A549 (cell line): Measurements from ENCODE around the gene PRKN. TPM values are rescaled to one million over a fixed set of nuclear protein-coding genes. Genes with fewer than 3 reads are reported as not detected.

Experiments used
- ATAC-seq, 2 experiments: fragments of 200-7000 bp in 1 of 2; fragments of >200 bp in 1 of 2; cut with Nextera tagmentation in 1 of 2; cut with Tn5 transposase in 1 of 2; 3 replicates each; pipeline versions ENCODE4 v1.8.0 to v1.9.1; 2018 to 2020; ENCODE audit warnings: mild to moderate bottlenecking in 1 of 2, moderate library complexity in 1 of 2
- CTCF ChIA-PET: fragments of 300-600 bp; sonication (Branson Sonifier 250); formaldehyde crosslinking; extraction: SDS; loops from one replicate; lab custom pipeline; 2021; ENCODE audit warnings: antibody characterized with exemption, inconsistent platforms; lab: Yijun Ruan, JAX
- POLR2A ChIA-PET: fragments of 350-600 bp; formaldehyde crosslinking; extraction: SDS; loops from one replicate; lab custom pipeline; 2021; ENCODE audit warnings: antibody characterized with exemption, inconsistent platforms; lab: Yijun Ruan, JAX
- DNase-seq, 2 experiments: peaks; one replicate each; pipeline versions ENCODE4 v3.0.0 to v3.0.0-alpha.2; 2011 to 2016; ENCODE audit warnings: low read depth in 1 of 2, low spot score in 1 of 2
- FAIRE-seq: peaks from 2 replicates; lab custom pipeline; 2011; peaks lifted over from hg19 to GRCh38; lab: Jason Lieb, UNC
- H3K27ac ChIP-seq, 2 experiments: fragments of >200 bp; sonication (Bioruptor Twin); formaldehyde crosslinking; 3 replicates each; pipeline ENCODE4 v1.5.1; 2016 to 2017
- H3K4me1 ChIP-seq: fragments of >200 bp; sonication (Bioruptor Twin); formaldehyde crosslinking; 3 replicates; pipeline ENCODE4 v1.6.1; 2016
- H3K4me2 ChIP-seq: fragments of >200 bp; sonication (Bioruptor Twin); formaldehyde crosslinking; 3 replicates; pipeline ENCODE4 v1.6.1; 2016
- H3K4me3 ChIP-seq: fragments of >200 bp; sonication (Bioruptor Twin); formaldehyde crosslinking; 3 replicates; pipeline ENCODE4 v1.5.1; 2016
- H3K9me3 ChIP-seq: fragments of >200 bp; sonication (Bioruptor Twin); formaldehyde crosslinking; 3 replicates; pipeline ENCODE4 v1.6.1; 2016
- CHD2 ChIP-seq: fragments of 150-350 bp; IDR thresholded peaks from 2 replicates; pipeline ENCODE4 v1.6.1; 2014; ENCODE audit warnings: low read length; ENCODE audit not compliant: partially characterized antibody
- EHF ChIP-seq: fragments of 250-450 bp; sonication (Bioruptor Pico); IDR thresholded peaks from 2 replicates; pipeline ENCODE4 v1.5.0; 2020; ENCODE audit warnings: mild to moderate bottlenecking
- EHMT2 ChIP-seq: fragments of 200-600 bp; sonication (generic); IDR thresholded peaks from 2 replicates; pipeline ENCODE4 v1.6.1; 2016; ENCODE audit warnings: antibody characterized with exemption, low read depth, mild to moderate bottlenecking, moderate library complexity
- ESRRA ChIP-seq: fragments of 150-350 bp; IDR thresholded peaks from 2 replicates; pipeline ENCODE4 v1.6.1; 2014; ENCODE audit warnings: mild to moderate bottlenecking, low read length, borderline replicate concordance
- GATA3 ChIP-seq: IDR thresholded peaks from 2 replicates; pipeline ENCODE4 v1.6.1; 2012; ENCODE audit warnings: borderline replicate concordance
- HOXB13 ChIP-seq: fragments of 250-450 bp; sonication (Bioruptor Pico); IDR thresholded peaks from 2 replicates; pipeline ENCODE4 v1.5.0; 2020; ENCODE audit warnings: low read depth, mild to moderate bottlenecking, moderate library complexity
- KDM1A ChIP-seq: fragments of 200-600 bp; sonication (generic); IDR thresholded peaks from 2 replicates; pipeline ENCODE4 v1.6.1; 2016; ENCODE audit warnings: low read depth, mild to moderate bottlenecking
- MAZ ChIP-seq: fragments of 150-350 bp; IDR thresholded peaks from 2 replicates; pipeline ENCODE4 v1.6.1; 2014; ENCODE audit warnings: antibody characterized with exemption, low read depth, low read length, borderline replicate concordance
- NPAS2 ChIP-seq: fragments of 250-450 bp; sonication (Bioruptor Pico); IDR thresholded peaks from 2 replicates; pipeline ENCODE4 v1.8.0; 2022; ENCODE audit warnings: mild to moderate bottlenecking, moderate library complexity, borderline replicate concordance
- PHF8 ChIP-seq: fragments of 200-600 bp; sonication (generic); IDR thresholded peaks from 2 replicates; pipeline ENCODE4 v1.6.1; 2016; ENCODE audit warnings: low read depth, mild to moderate bottlenecking, antibody characterized with exemption, moderate library complexity, borderline replicate concordance
- RAD21 ChIP-seq, 2 experiments: fragments of >200 bp in 1 of 2; sonication (Bioruptor Twin) in 1 of 2; formaldehyde crosslinking in 1 of 2; IDR thresholded peaks in 1 of 2; conservative IDR thresholded peaks in 1 of 2; 2 replicates in 1 of 2; 3 replicates in 1 of 2; pipeline ENCODE4 v1.6.1; 2012 to 2018; ENCODE audit warnings: inconsistent platforms in 1 of 2
- RCOR1 ChIP-seq: fragments of 150-350 bp; IDR thresholded peaks from 2 replicates; pipeline ENCODE4 v1.6.1; 2014; ENCODE audit warnings: antibody characterized with exemption, low read length, low read depth
- SREBF2 ChIP-seq: fragments of 450-650 bp; IDR thresholded peaks from 2 replicates; pipeline ENCODE4 v1.6.1; 2014; ENCODE audit warnings: mild to moderate bottlenecking, moderate library complexity
- TFCP2L1 ChIP-seq: fragments of 250-450 bp; sonication (Bioruptor Pico); IDR thresholded peaks from 2 replicates; pipeline ENCODE4 v1.5.0; 2021; ENCODE audit warnings: mild to moderate bottlenecking
- ZC3H11A ChIP-seq: fragments of 450-650 bp; IDR thresholded peaks from 2 replicates; pipeline ENCODE4 v1.6.1; 2014; ENCODE audit warnings: antibody characterized with exemption, mild to moderate bottlenecking
- ZFP36 ChIP-seq: fragments of 450-650 bp; IDR thresholded peaks from 2 replicates; pipeline ENCODE4 v1.6.1; 2014; ENCODE audit warnings: borderline replicate concordance; ENCODE audit not compliant: partially characterized antibody
- WGBS: methylation state at CpG from one replicate; pipeline ENCODE4 v1.1.6; 2017; ENCODE audit errors: missing lambda C conversion rate; 5-methylcytosine and 5-hydroxymethylcytosine counted together
- polyA plus RNA-seq, 4 experiments: library from polyadenylated mRNA; depleted of rRNA in 3 of 4; stranded (reverse); fragments of >200 nt; fragmentation: RNase III in 1 of 4; extraction: RNeasy Plus Mini Kit Qiagen cat#74134 plus additional on column Dnase treatment in 1 of 4; gene quantifications; 2 replicates in 3 of 4; 3 replicates in 1 of 4; pipeline ENCODE4 v1.2.3, GENCODE V29; 2011 to 2017
- TF ChIP-seq, protein P1 (sequence below): fragments of >200 bp; sonication (Bioruptor Twin); formaldehyde crosslinking; IDR thresholded peaks from 2 replicates; pipeline ENCODE4 v1.6.1; 2016
- TF ChIP-seq, protein P2 (sequence below): fragments of 450-650 bp; IDR thresholded peaks from 2 replicates; pipeline ENCODE4 v1.6.1; 2014; ENCODE audit warnings: antibody characterized with exemption
- TF ChIP-seq, protein P3 (sequence below): fragments of >200 bp; sonication (Bioruptor Twin); formaldehyde crosslinking; IDR thresholded peaks from 3 replicates; pipeline ENCODE4 v1.5.1; 2016

The PRKN gene
- polyA plus RNA-seq, 2 of the 4 experiments (the other 2 are of a cell fraction): 0.36 to 0.39 TPM

DNA sequence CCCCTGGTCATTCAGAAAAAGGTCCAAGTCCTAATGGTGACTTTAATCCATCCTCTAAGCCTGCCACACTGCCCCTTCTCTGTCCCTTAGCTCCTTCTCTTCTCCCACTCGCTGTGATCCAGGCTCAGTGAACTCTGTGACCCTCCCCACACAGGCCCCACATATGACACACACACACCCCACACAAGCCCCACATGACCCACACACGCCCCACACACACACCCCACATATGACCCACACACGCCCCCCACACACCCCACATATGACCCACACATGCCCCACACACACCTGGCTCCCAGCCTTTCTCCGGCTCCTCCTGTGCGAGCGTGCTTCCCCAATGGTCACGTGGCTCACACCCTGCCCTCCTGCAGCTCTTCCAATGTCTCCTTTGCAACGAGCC, 925.3 kb downstream of the PRKN start:
- TF ChIP-seq HOXB13: no peak
- TF ChIP-seq EHF (CRISPR knock-in tag): no peak
- TF ChIP-seq, protein P1, sequence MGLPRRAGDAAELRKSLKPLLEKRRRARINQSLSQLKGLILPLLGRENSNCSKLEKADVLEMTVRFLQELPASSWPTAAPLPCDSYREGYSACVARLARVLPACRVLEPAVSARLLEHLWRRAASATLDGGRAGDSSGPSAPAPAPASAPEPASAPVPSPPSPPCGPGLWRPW: no peak
- no peak for TF ChIP-seq ZFP36
- TF ChIP-seq ZC3H11A: no peak
- TF ChIP-seq PHF8: no peak
- TF ChIP-seq RAD21 (conservative IDR thresholded peaks at IDR 0.05 in 1 of 2, IDR thresholded peaks at IDR 0.05 in 1 of 2): no peak
- TF ChIP-seq, protein P2, sequence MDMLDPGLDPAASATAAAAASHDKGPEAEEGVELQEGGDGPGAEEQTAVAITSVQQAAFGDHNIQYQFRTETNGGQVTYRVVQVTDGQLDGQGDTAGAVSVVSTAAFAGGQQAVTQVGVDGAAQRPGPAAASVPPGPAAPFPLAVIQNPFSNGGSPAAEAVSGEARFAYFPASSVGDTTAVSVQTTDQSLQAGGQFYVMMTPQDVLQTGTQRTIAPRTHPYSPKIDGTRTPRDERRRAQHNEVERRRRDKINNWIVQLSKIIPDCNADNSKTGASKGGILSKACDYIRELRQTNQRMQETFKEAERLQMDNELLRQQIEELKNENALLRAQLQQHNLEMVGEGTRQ: no peak
- no peak for TF ChIP-seq TFCP2L1
- 79% methylated on average over 6 of the region's 8 CpGs for WGBS
- Histone ChIP-seq H3K9me3 (no peaks in the 10 kb centered on the region), H3K27ac (no peak overlapping the region), H3K4me1 (no peaks in the 10 kb centered on the region), H3K4me3 (no peak overlapping the region), H3K4me2 (no peak overlapping the region)
- no peak for DNase-seq
- ChIA-PET CTCF (interaction anchor here (0.6 to 0.7 kb wide), 2 partner anchors 13 to 1397 kb away, joined by 3 read pairs; no protein-coding TSS in a partner anchor), POLR2A (no interaction called here)
- no peak for FAIRE-seq
- ATAC-seq: no peak

DNA sequence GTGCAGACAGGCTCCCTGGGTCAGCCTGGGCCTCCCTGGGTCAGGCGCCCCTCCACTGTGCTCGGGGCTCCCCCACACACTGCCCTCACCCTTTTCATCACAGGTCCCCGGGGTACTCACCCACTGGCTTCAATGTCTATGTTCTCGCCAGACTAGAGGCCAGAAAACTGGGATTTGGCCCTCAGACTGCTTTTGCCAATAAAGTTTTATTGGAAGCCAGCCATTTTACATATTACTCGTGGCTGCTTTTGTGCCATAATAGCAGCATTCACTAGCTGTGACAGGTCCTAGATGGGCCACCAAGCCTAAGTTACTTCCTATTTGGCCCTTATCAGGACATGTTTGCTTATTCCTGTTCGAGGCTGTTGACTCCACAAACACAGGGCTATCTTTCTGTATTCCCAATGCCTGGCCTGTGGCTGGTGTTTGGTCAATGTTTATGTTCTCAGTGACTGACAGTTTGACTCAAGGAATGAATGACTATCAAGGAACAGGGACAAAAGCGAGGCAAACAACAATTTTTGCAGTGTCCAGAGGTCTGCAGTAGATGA, 928.6 kb downstream of the PRKN start:
- 38% methylated on average over 7 of the region's 7 CpGs for WGBS
- CTCF ChIA-PET: no interaction called here
- no peaks in the 10 kb centered on the region for H3K9me3 ChIP-seq
- POLR2A ChIA-PET: no interaction called here
- no peak for ATAC-seq
- DNase-seq: no peak
- no peak for FAIRE-seq
- no peak overlapping the region for H3K4me3 ChIP-seq
- no peak overlapping the region for H3K4me2 ChIP-seq
- H3K27ac ChIP-seq: no peak overlapping the region
- TF ChIP-seq GATA3 (no peak), SREBF2 (no peak), EHMT2 (no peak)
- TF ChIP-seq, protein P3, sequence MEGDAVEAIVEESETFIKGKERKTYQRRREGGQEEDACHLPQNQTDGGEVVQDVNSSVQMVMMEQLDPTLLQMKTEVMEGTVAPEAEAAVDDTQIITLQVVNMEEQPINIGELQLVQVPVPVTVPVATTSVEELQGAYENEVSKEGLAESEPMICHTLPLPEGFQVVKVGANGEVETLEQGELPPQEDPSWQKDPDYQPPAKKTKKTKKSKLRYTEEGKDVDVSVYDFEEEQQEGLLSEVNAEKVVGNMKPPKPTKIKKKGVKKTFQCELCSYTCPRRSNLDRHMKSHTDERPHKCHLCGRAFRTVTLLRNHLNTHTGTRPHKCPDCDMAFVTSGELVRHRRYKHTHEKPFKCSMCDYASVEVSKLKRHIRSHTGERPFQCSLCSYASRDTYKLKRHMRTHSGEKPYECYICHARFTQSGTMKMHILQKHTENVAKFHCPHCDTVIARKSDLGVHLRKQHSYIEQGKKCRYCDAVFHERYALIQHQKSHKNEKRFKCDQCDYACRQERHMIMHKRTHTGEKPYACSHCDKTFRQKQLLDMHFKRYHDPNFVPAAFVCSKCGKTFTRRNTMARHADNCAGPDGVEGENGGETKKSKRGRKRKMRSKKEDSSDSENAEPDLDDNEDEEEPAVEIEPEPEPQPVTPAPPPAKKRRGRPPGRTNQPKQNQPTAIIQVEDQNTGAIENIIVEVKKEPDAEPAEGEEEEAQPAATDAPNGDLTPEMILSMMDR: no peak
- H3K4me1 ChIP-seq: no peaks in the 10 kb centered on the region

DNA sequence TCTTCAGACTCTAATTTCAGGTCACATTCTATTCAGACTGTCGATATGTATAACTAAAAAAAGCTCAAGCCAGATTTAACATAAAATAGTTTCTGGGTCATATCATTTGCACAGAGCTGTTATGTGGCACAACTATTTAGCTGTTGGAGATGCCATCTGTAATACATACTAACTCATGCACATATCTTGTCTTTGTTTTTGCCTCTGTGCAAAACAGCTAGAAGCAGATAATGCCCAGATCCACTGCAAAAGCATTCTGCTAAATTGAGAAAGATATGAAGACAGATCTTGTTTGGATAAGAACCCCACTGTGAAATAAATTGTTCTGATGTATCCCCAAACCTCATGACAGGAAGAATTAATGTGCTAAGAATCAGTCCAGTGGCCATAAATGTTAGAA, 930.9 kb downstream of the PRKN start:
- TF ChIP-seq SREBF2: no peak
- TF ChIP-seq NPAS2 (CRISPR knock-in tag): no peak
- TF ChIP-seq MAZ: no peak
- no peak for TF ChIP-seq ESRRA
- TF ChIP-seq KDM1A: no peak
- no peak for TF ChIP-seq RCOR1
- no peak for TF ChIP-seq CHD2
- H3K9me3 ChIP-seq: no peaks in the 10 kb centered on the region
- no peak overlapping the region for H3K4me2 ChIP-seq
- ChIA-PET CTCF (no interaction called here), POLR2A (no interaction called here)
- DNase-seq (no peak), ATAC-seq (no peak), FAIRE-seq (no peak)
- H3K27ac ChIP-seq: no peak overlapping the region
- WGBS: 5% methylated on average over 1 of the region's 1 CpG
- H3K4me3 ChIP-seq: no peak overlapping the region
- no peaks in the 10 kb centered on the region for H3K4me1 ChIP-seq
